ENCODE measurements around the gene PHACTR3. TPM values are rescaled to one million over a fixed set of nuclear protein-coding genes. Genes with fewer than 3 reads are reported as not detected.

Gene PHACTR3
- total RNA-seq, result 3.4 and 13.6 TPM in 2 replicates

DNA sequence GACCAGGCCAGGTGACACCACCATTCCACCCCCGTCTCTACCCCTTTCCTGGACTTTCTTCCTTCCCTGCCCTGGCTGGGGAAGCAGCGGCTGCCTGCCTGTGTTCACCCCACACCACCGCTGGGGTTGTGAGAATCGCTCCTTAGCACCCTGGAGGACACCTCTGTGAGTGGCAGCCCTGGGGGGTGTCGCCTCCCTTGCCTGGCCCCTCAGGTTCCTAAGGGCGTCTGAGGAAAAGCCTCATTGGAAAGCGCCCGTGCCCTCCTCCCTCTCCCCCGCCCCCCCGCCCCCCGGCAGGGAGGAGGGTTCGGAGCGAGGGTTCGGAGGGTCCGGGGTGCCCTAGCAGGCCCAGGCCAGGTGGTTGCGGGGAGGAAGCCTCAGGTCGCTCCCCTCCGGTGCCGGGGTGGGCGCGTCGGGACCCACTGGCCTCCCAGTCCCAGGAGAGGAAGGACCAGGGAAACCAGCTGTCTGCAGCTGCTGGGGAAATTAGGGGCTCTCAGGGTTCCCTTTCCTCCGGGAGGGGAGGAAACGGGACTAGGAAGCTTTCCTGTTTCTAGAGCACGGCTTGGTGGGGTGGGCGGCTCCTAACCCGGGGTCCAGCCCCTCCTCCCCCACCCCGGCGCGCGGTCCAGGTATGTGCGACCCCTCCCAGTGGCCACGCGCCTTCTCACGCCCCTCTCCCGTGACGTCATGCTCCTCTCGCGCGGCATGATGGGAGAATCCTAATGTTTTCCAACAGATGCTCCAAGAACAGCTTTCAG lies at the start of gene PHACTR3:
TSS of gene PHACTR3 (plus strand) at position 760 of the 761 bp plus-strand sequence. CDS start 475 bp downstream, outside the sequence.

